K562 (cell line): ENCODE data around the gene ZNF358. TPM values are rescaled to one million over a fixed set of nuclear protein-coding genes. Genes with fewer than 3 reads are reported as not detected.

Experiments
- ATF1 ChIP-seq, 2 experiments: fragments of 450-650 bp in 1 of 2; IDR thresholded peaks; 2 replicates each; pipeline ENCODE4 v1.6.1; 2016; ENCODE audit warnings: missing compliant biosample characterization in 1 of 2, missing genetic modification characterization in 1 of 2
- BCL6 ChIP-seq: fragments of 250-450 bp; sonication (Bioruptor Pico); IDR thresholded peaks from 2 replicates; pipeline ENCODE4 v1.4.0; 2020
- CEBPG ChIP-seq, 3 experiments: fragments of 200-800 bp in 1 of 3; sonication (Bioruptor generic) in 1 of 3; sonication (generic) in 1 of 3; formaldehyde crosslinking in 1 of 3; IDR thresholded peaks in 2 of 3; conservative IDR thresholded peaks in 1 of 3; 2 replicates each; pipeline versions ENCODE4 v1.6.1 to v1.8.0; 2016 to 2022; ENCODE audit warnings: missing compliant biosample characterization in 2 of 3, missing genetic modification characterization in 2 of 3, mild to moderate bottlenecking in 1 of 3, missing genetic modification reagents in 1 of 3
- EP400 ChIP-seq: fragments of 450-650 bp; IDR thresholded peaks from 2 replicates; pipeline ENCODE4 v1.6.1; 2017; ENCODE audit warnings: antibody characterized with exemption, mild to moderate bottlenecking, moderate library complexity
- ETV5 ChIP-seq: sonication (generic); formaldehyde crosslinking; IDR thresholded peaks from 2 replicates; pipeline ENCODE4 v1.4.0; 2020; ENCODE audit warnings: low read depth, mild to moderate bottlenecking, missing genetic modification reagents
- HMG20B ChIP-seq: fragments of 250-450 bp; sonication (Bioruptor Pico); IDR thresholded peaks from 2 replicates; pipeline ENCODE4 v1.5.0; 2021; ENCODE audit warnings: mild to moderate bottlenecking
- IFI16 ChIP-seq: fragments of 250-450 bp; sonication (Bioruptor Pico); IDR thresholded peaks from 2 replicates; pipeline ENCODE4 v2.1.2; 2022; ENCODE audit warnings: mild to moderate bottlenecking, inconsistent platforms
- JUND ChIP-seq, 2 experiments: IDR thresholded peaks; 2 replicates in 1 of 2; 3 replicates in 1 of 2; pipeline ENCODE4 v1.6.1; 2011; ENCODE audit warnings: borderline replicate concordance in 2 of 2, low read depth in 2 of 2, low read length in 2 of 2, improper control_type of control experiment in 1 of 2, missing biosample characterization in 1 of 2, missing genetic modification characterization in 1 of 2, missing genetic modification reagents in 1 of 2
- KAT8 ChIP-seq: fragments of 450-650 bp; IDR thresholded peaks from 2 replicates; pipeline ENCODE4 v1.6.1; 2016; ENCODE audit warnings: low read depth, mild to moderate bottlenecking
- LEF1 ChIP-seq: fragments of 450-650 bp; IDR thresholded peaks from 2 replicates; pipeline ENCODE4 v1.6.1; 2016; ENCODE audit warnings: mild to moderate bottlenecking
- PHF8 ChIP-seq: fragments of 200-600 bp; sonication (generic); IDR thresholded peaks from 2 replicates; pipeline ENCODE4 v1.6.1; 2012; ENCODE audit warnings: mixed run types, mild to moderate bottlenecking, inconsistent platforms, low read length, moderate library complexity, borderline replicate concordance
- RFX5 ChIP-seq: IDR thresholded peaks from 2 replicates; pipeline ENCODE4 v1.6.1; 2011; ENCODE audit warnings: low read depth, mild to moderate bottlenecking, improper control_type of control experiment, low read length
- THRAP3 ChIP-seq: fragments of 450-650 bp; IDR thresholded peaks from 2 replicates; pipeline ENCODE4 v1.6.1; 2016; ENCODE audit warnings: mild to moderate bottlenecking, inconsistent platforms, borderline replicate concordance
- ZC3H4 ChIP-seq: sonication (generic); formaldehyde crosslinking; IDR thresholded peaks from 2 replicates; pipeline ENCODE4 v1.9.0; 2021; ENCODE audit warnings: missing genetic modification reagents, borderline replicate concordance
- ZNF124 ChIP-seq: sonication (generic); formaldehyde crosslinking; IDR thresholded peaks from 2 replicates; pipeline ENCODE4 v1.8.1; 2022; ENCODE audit warnings: missing genetic modification reagents
- ZNF217 ChIP-seq: sonication (generic); formaldehyde crosslinking; IDR thresholded peaks from 2 replicates; pipeline ENCODE4 v1.8.0; 2022; ENCODE audit warnings: mild to moderate bottlenecking, missing genetic modification reagents
- ZNF232 ChIP-seq: sonication (generic); formaldehyde crosslinking; IDR thresholded peaks from 2 replicates; pipeline ENCODE4 v1.8.0; 2022; ENCODE audit warnings: mild to moderate bottlenecking, missing genetic modification reagents
- ZNF263 ChIP-seq: sonication (generic); formaldehyde crosslinking; IDR thresholded peaks from 2 replicates; pipeline ENCODE4 v1.8.0; 2022; ENCODE audit warnings: mild to moderate bottlenecking, missing genetic modification reagents, borderline replicate concordance
- polyA plus RNA-seq, 8 experiments: library from polyadenylated mRNA; depleted of rRNA in 4 of 8; stranded (reverse) in 5 of 8; unstranded in 3 of 8; fragments of >200 nt; fragmentation: Nextera tagmentation in 2 of 8; fragmentation: Illumina TruSeq in 1 of 8; extraction: Ambion mirVana in 2 of 8; extraction: Trizol in 1 of 8; gene quantifications; 2 replicates each; pipeline versions ENCODE4 v1.2.1 to v1.2.3, GENCODE V29; 2011 to 2014; ENCODE audit warnings: inconsistent platforms in 1 of 8, missing spikeins in 1 of 8
- total RNA-seq, 7 experiments: library from RNA; depleted of rRNA in 6 of 7; stranded (reverse); fragments of >200 nt in 6 of 7; fragmentation: Illumina TruSeq in 2 of 7; extraction: Trizol in 2 of 7; gene quantifications; 2 replicates each; pipeline versions ENCODE4 v1.2.1 to v1.2.3, GENCODE V29; 2011 to 2021; ENCODE audit warnings: low replicate concordance in 1 of 7
- TF ChIP-seq, protein P1 (sequence below), 3 experiments: IDR thresholded peaks in 2 of 3; conservative IDR thresholded peaks in 1 of 3; 2 replicates each; pipeline ENCODE4 v1.5.1; 2011 to 2012; ENCODE audit warnings: low read length in 3 of 3, mild to moderate bottlenecking in 3 of 3, control low read depth in 2 of 3, improper control_type of control experiment in 1 of 3, inconsistent platforms in 1 of 3, low read depth in 1 of 3, mixed read lengths in 1 of 3, moderate library complexity in 1 of 3; ENCODE audit not compliant: insufficient read depth in 2 of 3
- TF ChIP-seq, protein P2 (sequence below): fragments of 450-650 bp; formaldehyde crosslinking; IDR thresholded peaks from 2 replicates; pipeline ENCODE4 v1.4.0; 2022; ENCODE audit warnings: missing genetic modification characterization

Gene ZNF358
- total and polyA plus RNA-seq, 9 of the 15 experiments (the other 6 are each of a cell fraction or from before 2014, with no cell fraction given), result 0.04 to 17.2 (median 4.9) TPM

DNA sequence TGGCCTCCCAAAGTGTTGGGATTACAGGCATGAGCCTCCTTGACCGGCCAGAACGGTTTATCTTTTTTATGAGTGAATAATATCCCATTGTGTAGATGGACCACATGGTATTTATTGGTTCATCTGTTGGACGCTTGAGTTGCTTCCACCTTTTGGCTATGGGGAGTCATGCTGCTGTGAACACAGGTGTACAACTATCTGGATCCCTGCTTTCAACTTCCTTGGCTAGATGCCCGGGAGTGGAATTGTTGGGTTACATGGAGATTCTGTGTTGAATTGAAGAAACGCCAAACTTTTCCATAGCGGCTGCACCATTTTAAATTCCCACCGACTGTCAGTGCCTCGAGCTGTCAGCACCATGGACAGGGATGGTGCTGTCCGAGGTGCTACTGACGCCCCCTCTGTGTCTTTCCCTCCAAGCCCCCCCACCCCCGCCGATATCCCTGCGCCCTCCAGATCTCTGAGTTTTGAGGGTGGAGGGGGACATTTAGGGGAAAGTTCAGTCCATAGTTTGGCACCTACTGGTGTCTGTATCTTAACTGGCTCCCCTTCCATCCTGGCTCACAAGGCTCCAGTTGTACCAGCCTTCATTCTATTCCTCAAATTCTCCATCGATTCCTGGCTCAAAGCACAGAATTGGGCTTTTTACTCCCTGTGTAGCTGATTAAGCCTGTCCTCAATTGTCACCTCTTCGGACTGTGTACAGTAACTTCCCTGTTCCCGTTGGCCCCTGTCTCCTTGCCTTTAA is 46.9 kb downstream of the ZNF358 start (continued):
- TF ChIP-seq, protein P1, sequence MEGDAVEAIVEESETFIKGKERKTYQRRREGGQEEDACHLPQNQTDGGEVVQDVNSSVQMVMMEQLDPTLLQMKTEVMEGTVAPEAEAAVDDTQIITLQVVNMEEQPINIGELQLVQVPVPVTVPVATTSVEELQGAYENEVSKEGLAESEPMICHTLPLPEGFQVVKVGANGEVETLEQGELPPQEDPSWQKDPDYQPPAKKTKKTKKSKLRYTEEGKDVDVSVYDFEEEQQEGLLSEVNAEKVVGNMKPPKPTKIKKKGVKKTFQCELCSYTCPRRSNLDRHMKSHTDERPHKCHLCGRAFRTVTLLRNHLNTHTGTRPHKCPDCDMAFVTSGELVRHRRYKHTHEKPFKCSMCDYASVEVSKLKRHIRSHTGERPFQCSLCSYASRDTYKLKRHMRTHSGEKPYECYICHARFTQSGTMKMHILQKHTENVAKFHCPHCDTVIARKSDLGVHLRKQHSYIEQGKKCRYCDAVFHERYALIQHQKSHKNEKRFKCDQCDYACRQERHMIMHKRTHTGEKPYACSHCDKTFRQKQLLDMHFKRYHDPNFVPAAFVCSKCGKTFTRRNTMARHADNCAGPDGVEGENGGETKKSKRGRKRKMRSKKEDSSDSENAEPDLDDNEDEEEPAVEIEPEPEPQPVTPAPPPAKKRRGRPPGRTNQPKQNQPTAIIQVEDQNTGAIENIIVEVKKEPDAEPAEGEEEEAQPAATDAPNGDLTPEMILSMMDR (IDR thresholded peaks at IDR 0.05 in 2 of 3, conservative IDR thresholded peaks at IDR 0.05 in 1 of 3; ENCODE audit: insufficient read depth in 2 of 3, low read depth in 1 of 3, low read length in 3 of 3), result no peak
- TF ChIP-seq PHF8 (no peak), HMG20B (CRISPR knock-in tag) (no peak), ZNF232 (CRISPR knock-in tag) (peak; percentile 99), ATF1 (CRISPR knock-in tag; IDR thresholded peaks at IDR 0.05) (peak; percentile 93), ATF1 (tag; IDR thresholded peaks at IDR 0.05) (no peak), ZNF263 (peak; percentile 91), IFI16 (CRISPR knock-in tag) (no peak), ETV5 (CRISPR knock-in tag) (peak; percentile 96), THRAP3 (no peak), ZNF217 (peak; percentile 92; the same call in 1 of the 2 replicates), CEBPG (CRISPR knock-in tag; IDR thresholded peaks at IDR 0.05) (peak; percentile 59; the same call in 1 of the 2 replicates), CEBPG (tag; conservative IDR thresholded peaks at IDR 0.05 in 1 of 2, IDR thresholded peaks at IDR 0.05 in 1 of 2) (no peak), EP400 (no peak), ZNF124 (CRISPR knock-in tag) (peak; percentile 94), ZC3H4 (0 out of 2 replicates have a peak, but pooled peaks have one; percentile 64), BCL6 (CRISPR knock-in tag) (0 out of 2 replicates have a peak, but pooled peaks have one; percentile 54), JUND (IDR thresholded peaks at IDR 0.05; ENCODE audit: borderline replicate concordance, low read depth, low read length) (no peak), JUND (tag; IDR thresholded peaks at IDR 0.05; ENCODE audit: borderline replicate concordance, low read depth, low read length) (no peak; the same call in 2 of the 3 replicates), LEF1 (no peak), RFX5 (peak; percentile 68), KAT8 (no peak)
- TF ChIP-seq, protein P2, sequence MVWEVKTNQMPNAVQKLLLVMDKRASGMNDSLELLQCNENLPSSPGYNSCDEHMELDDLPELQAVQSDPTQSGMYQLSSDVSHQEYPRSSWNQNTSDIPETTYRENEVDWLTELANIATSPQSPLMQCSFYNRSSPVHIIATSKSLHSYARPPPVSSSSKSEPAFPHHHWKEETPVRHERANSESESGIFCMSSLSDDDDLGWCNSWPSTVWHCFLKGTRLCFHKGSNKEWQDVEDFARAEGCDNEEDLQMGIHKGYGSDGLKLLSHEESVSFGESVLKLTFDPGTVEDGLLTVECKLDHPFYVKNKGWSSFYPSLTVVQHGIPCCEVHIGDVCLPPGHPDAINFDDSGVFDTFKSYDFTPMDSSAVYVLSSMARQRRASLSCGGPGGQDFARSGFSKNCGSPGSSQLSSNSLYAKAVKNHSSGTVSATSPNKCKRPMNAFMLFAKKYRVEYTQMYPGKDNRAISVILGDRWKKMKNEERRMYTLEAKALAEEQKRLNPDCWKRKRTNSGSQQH (CRISPR knock-in tag), result no peak
